ENCODE results near the gene UGT2B15.
"Not testable (repeated sequence)": the region's sequence is repeated elsewhere in the genome, so short reads cannot be mapped to it uniquely, and the experiment has no call there.

The UGT2B15 gene

GRCh38 chr4:68655764-68656444 is 14.5 kb downstream of the UGT2B15 start:
- DNase-seq: no peak

GRCh38 chr4:68654946-68655721 is 15.3 kb downstream of the UGT2B15 start:
- DNase-seq: no peak

DNA sequence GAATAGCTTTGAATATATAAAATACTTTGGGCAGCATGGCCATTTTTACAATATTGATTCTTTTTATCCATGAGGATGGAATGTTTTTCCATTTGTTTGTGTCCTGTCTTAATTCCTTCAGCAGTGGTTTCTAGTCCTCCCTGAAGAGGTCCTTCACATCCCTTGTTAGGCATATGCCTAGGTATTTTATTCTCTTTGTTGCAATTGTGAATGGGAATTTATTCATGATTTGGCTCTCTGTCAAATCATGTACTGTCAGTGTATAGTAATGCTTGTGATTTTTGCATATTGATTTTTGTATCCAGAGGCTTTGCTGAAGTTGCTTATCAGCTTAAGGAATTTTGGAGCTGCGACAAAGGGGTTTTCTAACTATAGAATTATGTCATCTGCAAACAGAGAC is 18.5 kb downstream of the UGT2B15 start:
- no peak for DNase-seq

DNA sequence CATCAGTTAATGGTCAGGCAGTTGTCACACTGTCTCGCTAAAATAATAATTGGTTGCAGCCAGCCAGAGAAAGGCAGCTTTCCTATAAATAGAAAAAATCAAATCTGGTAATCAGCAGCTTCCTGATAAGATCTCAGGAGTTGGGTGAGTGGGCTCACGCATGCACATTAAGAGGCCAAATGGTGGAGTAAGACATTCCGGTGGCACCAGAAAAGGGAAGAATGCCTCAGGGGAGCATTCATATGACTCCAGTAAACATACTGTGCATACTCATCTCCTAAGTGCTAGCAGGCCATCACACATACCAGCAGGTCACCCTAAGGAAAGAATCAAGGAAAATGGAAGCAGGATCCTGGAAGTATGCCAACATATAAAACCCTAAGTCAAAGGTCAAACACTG is 40.1 kb downstream of the UGT2B15 start:
- DNase-seq: no peak

GRCh38 chr4:68622731-68623130 is 47.7 kb downstream of the UGT2B15 start:
- not testable (repeated sequence) for DNase-seq

DNA sequence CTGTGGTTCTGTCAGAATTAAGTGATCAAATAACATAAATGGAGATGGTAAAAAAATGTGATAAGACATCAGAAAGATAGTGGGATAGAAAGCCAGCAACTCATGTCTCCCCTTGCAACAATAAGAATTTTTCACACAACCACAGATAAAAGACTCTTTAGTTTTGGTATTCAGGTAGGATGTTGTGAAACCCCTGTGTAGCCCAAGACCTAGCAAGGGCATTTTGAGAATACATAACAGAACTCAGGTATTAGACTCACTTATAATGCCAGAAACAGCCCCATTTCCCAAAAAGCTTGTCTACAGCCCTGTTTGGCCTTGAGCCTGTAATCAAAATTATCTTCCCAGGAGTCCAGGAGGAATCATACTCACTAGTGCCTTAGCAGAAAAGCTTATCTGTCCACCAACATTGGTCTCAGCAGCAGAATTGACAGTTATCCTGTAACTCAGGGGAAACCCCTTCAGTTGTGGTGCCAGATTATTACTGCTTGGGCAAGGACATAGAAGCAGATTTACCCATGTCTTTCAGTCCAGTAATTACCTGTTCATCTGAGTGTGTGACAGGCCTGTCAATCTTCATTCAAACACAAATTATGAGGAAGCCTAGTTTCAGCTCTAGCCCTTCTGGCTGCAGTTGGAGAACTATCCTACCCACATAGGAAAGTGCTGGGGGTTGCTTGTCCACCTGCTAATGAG is 53.3 kb downstream of the UGT2B15 start:
- no peak for DNase-seq

DNA sequence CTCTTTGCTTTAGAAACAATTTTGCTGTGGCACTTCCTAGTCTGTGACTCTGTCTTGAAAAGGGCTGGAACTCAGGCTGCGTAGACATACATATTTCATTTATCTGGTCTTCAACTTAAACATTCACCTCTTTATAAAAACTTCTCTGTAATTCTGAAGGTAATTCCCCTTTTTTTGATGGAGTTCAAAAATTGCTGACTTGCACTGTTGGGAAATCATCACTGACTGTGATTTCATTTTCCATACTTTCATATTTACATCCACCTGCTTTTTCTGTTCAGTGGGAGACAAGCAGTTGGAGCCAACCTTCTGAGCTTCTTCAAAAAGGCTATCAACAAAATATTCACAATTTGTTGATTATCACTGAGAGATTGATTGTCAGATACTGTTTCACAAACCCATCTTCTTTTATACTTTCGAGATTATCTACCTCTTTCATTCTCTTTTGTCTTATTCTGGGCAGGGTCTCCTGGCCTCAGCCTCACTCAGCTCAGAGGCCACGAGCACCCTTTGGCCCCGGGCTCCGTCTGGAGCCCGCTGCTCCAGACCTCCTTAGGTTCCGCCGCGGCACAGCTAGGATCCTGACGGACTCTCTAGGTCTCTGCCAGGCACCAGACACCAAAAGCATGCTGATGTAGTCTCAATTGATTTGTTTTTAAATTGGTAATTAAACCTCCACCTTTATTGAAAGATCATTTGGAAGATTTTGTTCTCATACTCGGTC is 54.6 kb downstream of the UGT2B15 start:
- no peak for DNase-seq

- DNase-seq: no peak
These were observed 56.7 kb downstream of the UGT2B15 start for GRCh38 chr4:68613752-68614151.

- DNase-seq: no peak
These were observed 64.2 kb downstream of the UGT2B15 start for GRCh38 chr4:68606240-68606639.

DNA sequence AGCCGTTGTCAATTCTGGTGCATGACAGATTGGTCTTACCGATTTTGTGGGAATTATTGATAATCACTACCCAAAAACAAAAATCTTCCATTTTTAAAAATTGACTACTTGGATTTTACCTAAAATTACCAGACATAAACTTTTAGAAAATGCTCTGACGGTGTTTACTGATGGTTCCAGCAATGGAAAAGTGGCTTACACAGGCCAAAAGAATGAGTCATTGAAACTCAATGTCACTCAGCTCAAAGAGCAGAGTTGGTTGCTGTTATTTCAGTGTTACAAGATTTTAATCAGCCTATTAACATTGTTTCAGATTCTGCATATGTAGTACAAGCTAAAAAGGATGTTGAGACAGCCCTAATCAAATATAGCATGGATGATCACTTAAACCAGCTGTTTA is 71.3 kb downstream of the UGT2B15 start:
- no peak for DNase-seq

- no peak for DNase-seq
These were observed 73.0 kb downstream of the UGT2B15 start for GRCh38 chr4:68597482-68597881.

Measured in effector CD8-positive, alpha-beta T cell (primary cell).